ENCODE measurements around the gene SPTBN2. TPM values are rescaled to one million over a fixed set of nuclear protein-coding genes. Genes with fewer than 3 reads are reported as not detected.
A peak's percentile ranks its signal among the peaks of the same experiment; 100 is the strongest.

Gene SPTBN2
- total RNA-seq, 1 donor: 0.10 TPM

GRCh38 chr11:66686801-66687750, 41.9 kb downstream of the SPTBN2 start:
- Histone ChIP-seq H3K4me3 (ENCODE audit: low read length) (no peak overlapping the region), H3K4me1 (ENCODE audit: insufficient read depth, low read length) (no peaks in the 10 kb centered on the region), H3K27me3 (ENCODE audit: insufficient read depth, low read length) (no peaks in the 10 kb centered on the region), H3K9me3 (ENCODE audit: low read depth, low read length) (no peaks in the 10 kb centered on the region)

- Histone ChIP-seq H3K4me3 (ENCODE audit: low read length) (no peak overlapping the region), H3K27me3 (ENCODE audit: insufficient read depth, low read length) (no peaks in the 10 kb centered on the region), H3K9me3 (ENCODE audit: low read depth, low read length) (no peaks in the 10 kb centered on the region), H3K4me1 (ENCODE audit: insufficient read depth, low read length) (no peaks in the 10 kb centered on the region)
Measured at GRCh38 chr11:66686100-66686785, 42.8 kb downstream of the SPTBN2 start.

GRCh38 chr11:66685276-66686099, 43.5 kb downstream of the SPTBN2 start:
- H3K27me3 ChIP-seq (ENCODE audit: insufficient read depth, low read length): no peaks in the 10 kb centered on the region
- H3K9me3 ChIP-seq (ENCODE audit: low read depth, low read length): no peaks in the 10 kb centered on the region
- H3K4me1 ChIP-seq (ENCODE audit: insufficient read depth, low read length): no peaks in the 10 kb centered on the region
- H3K4me3 ChIP-seq (ENCODE audit: low read length): no peak overlapping the region

- H3K27me3 ChIP-seq (ENCODE audit: insufficient read depth, low read length): no peaks in the 10 kb centered on the region
- no peaks in the 10 kb centered on the region for H3K9me3 ChIP-seq (ENCODE audit: low read depth, low read length)
- H3K4me3 ChIP-seq (ENCODE audit: low read length): no peak overlapping the region
- no peaks in the 10 kb centered on the region for H3K4me1 ChIP-seq (ENCODE audit: insufficient read depth, low read length)
Measured at GRCh38 chr11:66684635-66685034, 44.4 kb downstream of the SPTBN2 start.

- Histone ChIP-seq H3K4me3 (ENCODE audit: low read length) (no peak overlapping the region), H3K9me3 (ENCODE audit: low read depth, low read length) (no peaks in the 10 kb centered on the region), H3K27me3 (ENCODE audit: insufficient read depth, low read length) (no peaks in the 10 kb centered on the region), H3K4me1 (ENCODE audit: insufficient read depth, low read length) (no peaks in the 10 kb centered on the region)
Measured at GRCh38 chr11:66683877-66684276, 45.1 kb downstream of the SPTBN2 start.

- no peaks in the 10 kb centered on the region for H3K27me3 ChIP-seq (ENCODE audit: insufficient read depth, low read length)
- H3K4me1 ChIP-seq (ENCODE audit: insufficient read depth, low read length): peaks cover 18% of the 10 kb centered on the region
- no peak overlapping the region for H3K4me3 ChIP-seq (ENCODE audit: low read length)
- H3K9me3 ChIP-seq (ENCODE audit: low read depth, low read length): no peaks in the 10 kb centered on the region
Measured at GRCh38 chr11:66680966-66681645, 47.9 kb downstream of the SPTBN2 start.

GRCh38 chr11:66677599-66678375, 51.2 kb downstream of the SPTBN2 start, which contains the start of gene RBM4B:
TSS of gene RBM4B (minus strand) at chr11:66677887. CDS start at chr11:66677079, 808 bp downstream.
- Histone ChIP-seq H3K4me1 (ENCODE audit: insufficient read depth, low read length) (peaks cover 35% of the 10 kb centered on the region), H3K4me3 (ENCODE audit: low read length) (peak within 1 kb of the TSS; percentile 85)

GRCh38 chr11:66676931-66677598, 52.0 kb downstream of the SPTBN2 start:
- Histone ChIP-seq H3K27me3 (ENCODE audit: insufficient read depth, low read length) (no peaks in the 10 kb centered on the region), H3K4me1 (ENCODE audit: insufficient read depth, low read length) (peaks cover 35% of the 10 kb centered on the region), H3K9me3 (ENCODE audit: low read depth, low read length) (no peaks in the 10 kb centered on the region), H3K4me3 (ENCODE audit: low read length) (peak overlapping the region; percentile 85)

More at GRCh38 chr11:66677599-66678375, 51.2 kb downstream of the SPTBN2 start, which contains the start of gene RBM4B:
- no peaks in the 10 kb centered on the region for H3K27me3 ChIP-seq (ENCODE audit: insufficient read depth, low read length)
- H3K9me3 ChIP-seq (ENCODE audit: low read depth, low read length): no peaks in the 10 kb centered on the region

GRCh38 chr11:66676282-66676919, 52.6 kb downstream of the SPTBN2 start:
- no peak overlapping the region for H3K4me3 ChIP-seq (ENCODE audit: low read length)
- H3K9me3 ChIP-seq (ENCODE audit: low read depth, low read length): no peaks in the 10 kb centered on the region
- no peaks in the 10 kb centered on the region for H3K27me3 ChIP-seq (ENCODE audit: insufficient read depth, low read length)
- H3K4me1 ChIP-seq (ENCODE audit: insufficient read depth, low read length): peaks cover 35% of the 10 kb centered on the region

GRCh38 chr11:66674964-66675602, 53.9 kb downstream of the SPTBN2 start:
- no peak overlapping the region for H3K4me3 ChIP-seq (ENCODE audit: low read length)
- no peaks in the 10 kb centered on the region for H3K9me3 ChIP-seq (ENCODE audit: low read depth, low read length)
- peaks cover 39% of the 10 kb centered on the region for H3K4me1 ChIP-seq (ENCODE audit: insufficient read depth, low read length)
- H3K27me3 ChIP-seq (ENCODE audit: insufficient read depth, low read length): no peaks in the 10 kb centered on the region

GRCh38 chr11:66670816-66671215, 58.2 kb downstream of the SPTBN2 start:
- H3K27me3 ChIP-seq (ENCODE audit: insufficient read depth, low read length): no peaks in the 10 kb centered on the region
- no peaks in the 10 kb centered on the region for H3K9me3 ChIP-seq (ENCODE audit: low read depth, low read length)
- no peak overlapping the region for H3K4me3 ChIP-seq (ENCODE audit: low read length)
- H3K4me1 ChIP-seq (ENCODE audit: insufficient read depth, low read length): peaks cover 21% of the 10 kb centered on the region

- Histone ChIP-seq H3K9me3 (ENCODE audit: low read depth, low read length) (no peaks in the 10 kb centered on the region), H3K4me1 (ENCODE audit: insufficient read depth, low read length) (peaks cover 4% of the 10 kb centered on the region), H3K4me3 (ENCODE audit: low read length) (no peak overlapping the region), H3K27me3 (ENCODE audit: insufficient read depth, low read length) (no peaks in the 10 kb centered on the region)
Measured at GRCh38 chr11:66665369-66665768, 63.6 kb downstream of the SPTBN2 start.

All from mononuclear cell (primary cell).